Endodermal cell (in vitro differentiated cells): ENCODE results near the gene CDH18. TPM values are rescaled to one million over a fixed set of nuclear protein-coding genes. Genes with fewer than 3 reads are reported as not detected.

Source experiments
- DNase-seq: peaks from one replicate; pipeline ENCODE4 v3.0.0-alpha.2; 2017
- H3K27ac ChIP-seq: 2 replicates; pipeline ENCODE4 v1.5.1; 2013; ENCODE audit warnings: mild to moderate bottlenecking, low read depth, low read length, moderate library complexity
- H3K27me3 ChIP-seq: 2 replicates; pipeline ENCODE4 v1.6.1; 2013; ENCODE audit warnings: mild to moderate bottlenecking, low read length, moderate library complexity; ENCODE audit not compliant: insufficient read depth, control insufficient read depth, poor library complexity, severe bottlenecking
- H3K36me3 ChIP-seq: 2 replicates; pipeline ENCODE4 v1.7.0; 2013; ENCODE audit warnings: mild to moderate bottlenecking, low read length, moderate library complexity; ENCODE audit not compliant: control insufficient read depth, insufficient read depth
- H3K4me1 ChIP-seq: one replicate; pipeline ENCODE4 v1.7.0; 2013; ENCODE audit warnings: low read length; ENCODE audit not compliant: control insufficient read depth, insufficient read depth
- H3K4me3 ChIP-seq: 2 replicates; pipeline ENCODE4 v1.5.1; 2013; ENCODE audit warnings: mild to moderate bottlenecking, low read length, moderate library complexity
- H3K9ac ChIP-seq: 2 replicates; pipeline ENCODE4 v1.6.1; 2013; ENCODE audit warnings: mild to moderate bottlenecking, low read length, moderate library complexity; ENCODE audit not compliant: poor library complexity, severe bottlenecking; ENCODE audit errors: extremely low read depth
- H3K9me3 ChIP-seq: 2 replicates; pipeline ENCODE4 v1.6.1; 2013; ENCODE audit warnings: mild to moderate bottlenecking, low read length, moderate library complexity; ENCODE audit not compliant: control insufficient read depth
- H3K27ac Mint-ChIP-seq: 2 replicates; pipeline ENCODE4 v1.8.0; 2020; ENCODE audit warnings: mixed read lengths
- H3K27me3 Mint-ChIP-seq: 2 replicates; pipeline ENCODE4 v1.8.0; 2021; ENCODE audit warnings: mild to moderate bottlenecking, mixed read lengths; ENCODE audit not compliant: insufficient read depth
- H3K36me3 Mint-ChIP-seq: 2 replicates; pipeline ENCODE4 v1.8.0; 2020; ENCODE audit warnings: low read depth, mixed read lengths
- H3K4me1 Mint-ChIP-seq: 2 replicates; pipeline ENCODE4 v1.8.0; 2020; ENCODE audit warnings: mixed read lengths
- H3K4me3 Mint-ChIP-seq: 2 replicates; pipeline ENCODE4 v1.8.0; 2020; ENCODE audit warnings: mild to moderate bottlenecking, moderate library complexity, mixed read lengths
- H3K9me3 Mint-ChIP-seq: 2 replicates; pipeline ENCODE4 v1.8.0; 2020; ENCODE audit warnings: mild to moderate bottlenecking, mixed read lengths
- WGBS, 2 experiments: methylation state at CpG; one replicate each; pipeline versions ENCODE4 v1.1.5 to v1.1.7; 2013; ENCODE audit warnings: missing lambda C conversion rate in 2 of 2, mixed read lengths in 1 of 2; ENCODE audit not compliant: insufficient coverage in 1 of 2, insufficient read length in 1 of 2; 5-methylcytosine and 5-hydroxymethylcytosine counted together
- total RNA-seq, 2 donors: library from RNA; stranded (reverse); fragmentation: NEBNext Ultra II Directional in 1 of 2; extraction: Animal tissue kit (Norgen Biotek cat#: 25700) in 1 of 2; gene quantifications; 2 replicates in 1 of 2; 3 replicates in 1 of 2; pipeline ENCODE4 v1.2.1, GENCODE V29; 2021
- TF ChIP-seq, protein P1 (sequence below): fragments of 200-600 bp; sonication (generic); conservative IDR thresholded peaks from 2 replicates; pipeline ENCODE4 v1.5.0; 2021; ENCODE audit warnings: antibody characterized with exemption, mild to moderate bottlenecking

CDH18 gene
- total RNA-seq, 2 donors from 2014 or later = 0.22 TPM; not detected in 1

DNA sequence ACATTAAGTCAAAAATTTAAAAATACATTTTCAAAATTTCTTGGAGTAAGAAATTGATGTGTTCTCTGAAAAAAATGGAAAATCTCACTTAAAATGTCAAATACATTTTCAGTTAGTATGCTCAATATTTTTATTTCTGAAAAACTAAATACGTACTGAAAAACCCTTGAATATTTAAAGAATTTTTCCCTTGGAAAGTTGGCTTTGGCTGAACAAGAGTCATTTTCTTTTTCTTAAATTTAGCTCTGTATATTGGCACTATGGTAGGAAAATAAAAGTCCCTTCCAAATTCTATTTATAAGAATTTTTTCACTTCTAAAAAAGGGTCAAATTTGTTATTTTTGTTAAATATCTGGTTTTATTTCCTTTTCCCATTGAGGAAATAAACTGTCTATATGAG lies 29.0 kb upstream of the CDH18 start:
- H3K27ac ChIP-seq = no peak overlapping the region
- no peaks in the 10 kb centered on the region for H3K27me3 ChIP-seq
- WGBS, 2 experiments = 100% methylated on average over 1 of the region's 1 CpG; no CpG with 5 or more reads in 1 of the 2 experiments
- H3K9me3 Mint-ChIP-seq = peaks cover 26% of the 10 kb centered on the region
- H3K9ac ChIP-seq = no peak overlapping the region
- no peak overlapping the region for H3K27ac Mint-ChIP-seq
- H3K4me3 Mint-ChIP-seq = no peak overlapping the region
- H3K36me3 ChIP-seq = no peaks in the 10 kb centered on the region
- H3K36me3 Mint-ChIP-seq = peaks cover 6% of the 10 kb centered on the region
- no peak for DNase-seq
- H3K4me1 ChIP-seq = no peaks in the 10 kb centered on the region
- TF ChIP-seq, protein P1, sequence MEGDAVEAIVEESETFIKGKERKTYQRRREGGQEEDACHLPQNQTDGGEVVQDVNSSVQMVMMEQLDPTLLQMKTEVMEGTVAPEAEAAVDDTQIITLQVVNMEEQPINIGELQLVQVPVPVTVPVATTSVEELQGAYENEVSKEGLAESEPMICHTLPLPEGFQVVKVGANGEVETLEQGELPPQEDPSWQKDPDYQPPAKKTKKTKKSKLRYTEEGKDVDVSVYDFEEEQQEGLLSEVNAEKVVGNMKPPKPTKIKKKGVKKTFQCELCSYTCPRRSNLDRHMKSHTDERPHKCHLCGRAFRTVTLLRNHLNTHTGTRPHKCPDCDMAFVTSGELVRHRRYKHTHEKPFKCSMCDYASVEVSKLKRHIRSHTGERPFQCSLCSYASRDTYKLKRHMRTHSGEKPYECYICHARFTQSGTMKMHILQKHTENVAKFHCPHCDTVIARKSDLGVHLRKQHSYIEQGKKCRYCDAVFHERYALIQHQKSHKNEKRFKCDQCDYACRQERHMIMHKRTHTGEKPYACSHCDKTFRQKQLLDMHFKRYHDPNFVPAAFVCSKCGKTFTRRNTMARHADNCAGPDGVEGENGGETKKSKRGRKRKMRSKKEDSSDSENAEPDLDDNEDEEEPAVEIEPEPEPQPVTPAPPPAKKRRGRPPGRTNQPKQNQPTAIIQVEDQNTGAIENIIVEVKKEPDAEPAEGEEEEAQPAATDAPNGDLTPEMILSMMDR = no peak
- H3K27me3 Mint-ChIP-seq = no peaks in the 10 kb centered on the region
- H3K4me1 Mint-ChIP-seq = no peaks in the 10 kb centered on the region
- H3K9me3 ChIP-seq = peaks cover 16% of the 10 kb centered on the region
- H3K4me3 ChIP-seq = no peak overlapping the region

DNA sequence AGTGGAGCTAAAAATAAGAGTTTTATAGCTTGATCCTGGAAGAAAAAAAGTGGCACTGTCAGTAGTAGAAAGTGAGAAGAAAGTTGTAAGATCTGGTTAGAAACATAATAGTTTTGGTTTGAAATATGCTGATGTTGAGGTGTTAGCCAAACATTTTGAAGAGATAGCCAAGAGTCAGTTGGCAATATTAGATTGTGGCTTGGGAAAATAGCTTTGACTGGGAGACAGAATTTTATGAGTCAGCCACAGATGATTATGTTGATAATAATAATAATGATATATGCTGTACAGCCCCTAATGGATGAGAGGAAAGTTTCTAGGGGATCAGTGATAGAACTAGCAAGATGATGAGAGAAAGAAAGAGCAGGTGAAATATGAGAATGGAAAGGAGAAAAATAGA lies 12.4 kb upstream of the CDH18 start:
- no peak for DNase-seq

DNA sequence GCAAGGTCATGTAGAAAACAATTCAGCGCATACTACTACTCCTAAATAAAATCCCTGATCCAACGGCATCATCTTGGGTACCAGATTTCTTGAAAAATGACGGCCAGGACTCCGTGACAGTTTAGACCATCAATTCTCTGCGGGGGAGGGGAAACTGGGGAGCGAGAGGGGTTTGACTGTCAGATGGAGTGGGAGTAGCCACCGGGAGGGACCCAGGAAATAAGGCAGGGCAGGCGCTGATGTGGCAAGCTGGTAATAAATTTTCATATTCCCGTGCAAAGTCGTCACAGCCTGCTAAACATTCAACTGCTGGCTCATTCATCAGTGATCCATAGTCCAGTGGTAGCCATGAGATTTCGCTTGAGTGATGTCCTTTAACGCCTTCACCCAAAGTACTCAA lies 457 bp upstream of the CDH18 start:
- Histone ChIP-seq H3K27me3 (peaks cover 44% of the 10 kb centered on the region), H3K36me3 (no peaks in the 10 kb centered on the region), H3K27ac (no peak overlapping the region), H3K9ac (no peak overlapping the region), H3K4me1 (no peaks in the 10 kb centered on the region), H3K4me3 (peak overlapping the region; percentile 79), H3K9me3 (no peaks in the 10 kb centered on the region)
- peaks cover 44% of the 10 kb centered on the region for H3K27me3 Mint-ChIP-seq
- no peaks in the 10 kb centered on the region for H3K36me3 Mint-ChIP-seq
- no peak overlapping the region for H3K27ac Mint-ChIP-seq
- peak overlapping the region; percentile 53 for H3K4me3 Mint-ChIP-seq
- DNase-seq = no peak
- H3K4me1 Mint-ChIP-seq = peaks cover 14% of the 10 kb centered on the region
- WGBS, 2 experiments = 42 to 48% methylated on average over 9 to 12 of the region's 12 CpGs
- H3K9me3 Mint-ChIP-seq = no peaks in the 10 kb centered on the region
- TF ChIP-seq, protein P1 = no peak

More for the DNA sequence above, 12.4 kb upstream of the CDH18 start:
- no peak overlapping the region for H3K9ac ChIP-seq
- no peaks in the 10 kb centered on the region for H3K4me1 ChIP-seq
- TF ChIP-seq, protein P1 = no peak
- H3K27ac ChIP-seq = no peak overlapping the region
- no peak overlapping the region for H3K4me3 ChIP-seq
- Mint-ChIP-seq H3K4me1 (no peaks in the 10 kb centered on the region), H3K4me3 (no peak overlapping the region), H3K36me3 (no peaks in the 10 kb centered on the region), H3K27ac (no peak overlapping the region), H3K27me3 (no peaks in the 10 kb centered on the region), H3K9me3 (no peaks in the 10 kb centered on the region)
- no peaks in the 10 kb centered on the region for H3K27me3 ChIP-seq
- H3K36me3 ChIP-seq = no peaks in the 10 kb centered on the region
- no peaks in the 10 kb centered on the region for H3K9me3 ChIP-seq
